HCT116 (cell line): Measurements from ENCODE around the gene FAM13C. TPM values are rescaled to one million over a fixed set of nuclear protein-coding genes. Genes with fewer than 3 reads are reported as not detected.

Source experiments
- ATAC-seq: fragments of 200-7000 bp; cut with Tn5 transposase; 2 replicates; pipeline ENCODE4 v1.9.1; 2020; ENCODE audit warnings: mild to moderate bottlenecking, moderate library complexity
- BruUV-seq: library from RNA; stranded (reverse); fragments of 400-500 nt; replicated peaks from 2 replicates; lab custom pipeline; 2021; lab: Mats Ljungman, UMichigan
- CTCF ChIA-PET: fragments of 300-600 bp; sonication (Branson Sonifier 250); formaldehyde crosslinking; loops from one replicate; lab custom pipeline; 2021; ENCODE audit warnings: antibody characterized with exemption; lab: Charles Lee
- POLR2A ChIA-PET: fragments of 300-600, 350-600 bp; sonication (Branson Sonifier 250); formaldehyde crosslinking; loops from one replicate; lab custom pipeline; 2021; ENCODE audit warnings: antibody characterized with exemption; lab: Charles Lee
- RAD21 ChIA-PET, 2 experiments: fragments of 300-600 bp; sonication (Branson Sonifier 250); formaldehyde crosslinking; loops; one replicate each; lab custom pipeline; 2023; ENCODE audit warnings: low total read pairs in 2 of 2; ENCODE audit not compliant: uncharacterized antibody in 2 of 2, unreplicated experiment in 2 of 2, low non-redundant PET in 1 of 2; lab: Charles Lee
- DNase-seq: peaks from one replicate; pipeline ENCODE4 v3.0.0-alpha.2; 2010; ENCODE audit warnings: low read depth, low spot score
- H2AFZ ChIP-seq: fragments of 200-600 bp; shearing (Covaris generic), sonication (generic); 2 replicates; pipeline ENCODE4 v1.6.1; 2017; ENCODE audit warnings: low read depth, mixed run types, mixed read lengths, antibody characterized with exemption, low read length; ENCODE audit not compliant: poor library complexity, severe bottlenecking
- H3K27ac ChIP-seq: 2 replicates; pipeline ENCODE4 v1.5.1; 2012; ENCODE audit warnings: low read depth, low read length
- H3K27me3 ChIP-seq: fragments of 200-600 bp; sonication (generic); 2 replicates; pipeline ENCODE4 v1.6.1; 2016; ENCODE audit warnings: mixed run types, low read length, mixed read lengths; ENCODE audit not compliant: insufficient read depth
- H3K36me3 ChIP-seq, 2 experiments: fragments of 200-500 bp in 1 of 2; fragments of 200-600 bp in 1 of 2; sonication (Bioruptor generic) in 1 of 2; sonication (generic) in 1 of 2; 2 replicates each; pipeline versions ENCODE4 v1.5.1 to v1.6.1; 2014 to 2016; ENCODE audit warnings: low read length in 2 of 2, inconsistent platforms in 1 of 2, mixed read lengths in 1 of 2, mixed run types in 1 of 2; ENCODE audit not compliant: insufficient read depth in 2 of 2, control insufficient read depth in 1 of 2
- H3K4me1 ChIP-seq, 2 experiments: fragments of 200-600 bp in 1 of 2; sonication (generic) in 1 of 2; 2 replicates each; pipeline versions ENCODE4 v1.5.1 to v1.6.1; 2012 to 2017; ENCODE audit warnings: low read length in 2 of 2, inconsistent platforms in 1 of 2, mild to moderate bottlenecking in 1 of 2, mixed read lengths in 1 of 2, mixed run types in 1 of 2, moderate library complexity in 1 of 2; ENCODE audit not compliant: insufficient read depth in 2 of 2, control insufficient read depth in 1 of 2
- H3K4me2 ChIP-seq: fragments of 200-600 bp; sonication (generic); 2 replicates; pipeline ENCODE4 v1.6.1; 2017; ENCODE audit warnings: mixed run types, low read length, mixed read lengths
- H3K4me3 ChIP-seq, 2 experiments: fragments of 200-600 bp in 1 of 2; sonication (generic) in 1 of 2; replicated peaks in 1 of 2; 2 replicates each; pipeline ENCODE4 v1.5.1; 2011 to 2016; ENCODE audit warnings: low read length in 2 of 2, control low read depth in 1 of 2, low read depth in 1 of 2, mild to moderate bottlenecking in 1 of 2, mixed read lengths in 1 of 2, mixed run types in 1 of 2
- H3K79me2 ChIP-seq: fragments of 200-600 bp; sonication (generic); 2 replicates; pipeline ENCODE4 v1.6.1; 2017; ENCODE audit warnings: mild to moderate bottlenecking, mixed run types, low read length, moderate library complexity, mixed read lengths; ENCODE audit not compliant: insufficient read depth
- H3K9ac ChIP-seq: fragments of 200-600 bp; sonication (generic); 2 replicates; pipeline ENCODE4 v1.6.1; 2016; ENCODE audit warnings: low read length, mixed read lengths
- H3K9me2 ChIP-seq: fragments of 200-600 bp; sonication (generic), shearing (Covaris generic); 2 replicates; pipeline ENCODE4 v1.6.1; 2017; ENCODE audit warnings: mixed run types, mild to moderate bottlenecking, moderate library complexity; ENCODE audit not compliant: insufficient read depth
- H3K9me3 ChIP-seq, 2 experiments: fragments of 200-500 bp in 1 of 2; fragments of 200-600 bp in 1 of 2; sonication (Bioruptor generic) in 1 of 2; sonication (generic) in 1 of 2; 2 replicates each; pipeline ENCODE4 v1.6.1; 2014 to 2017; ENCODE audit warnings: low read length in 2 of 2, mixed read lengths in 2 of 2, inconsistent platforms in 1 of 2, low read depth in 1 of 2, mild to moderate bottlenecking in 1 of 2, mixed run types in 1 of 2, moderate library complexity in 1 of 2; ENCODE audit not compliant: control insufficient read depth in 1 of 2, insufficient read depth in 1 of 2
- H4K20me1 ChIP-seq: fragments of 200-600 bp; sonication (generic), shearing (Covaris generic); 2 replicates; pipeline ENCODE4 v1.6.1; 2017; ENCODE audit warnings: mixed run types, mild to moderate bottlenecking, moderate library complexity; ENCODE audit not compliant: insufficient read depth
- CBX3 ChIP-seq: IDR thresholded peaks from 2 replicates; pipeline ENCODE4 v1.6.1; 2012; ENCODE audit warnings: low read depth
- EGR1 ChIP-seq: IDR thresholded peaks from 2 replicates; pipeline ENCODE4 v1.6.1; 2012; ENCODE audit warnings: low read depth
- ELF1 ChIP-seq: IDR thresholded peaks from 2 replicates; pipeline ENCODE4 v1.6.1; 2012; ENCODE audit warnings: low read depth, borderline replicate concordance
- EZH2phosphoT487 ChIP-seq: fragments of 200-600 bp; IDR thresholded peaks from 2 replicates; pipeline ENCODE4 v1.6.1; 2018; ENCODE audit warnings: antibody characterized with exemption, borderline replicate concordance
- FOSL1 ChIP-seq: IDR thresholded peaks from 2 replicates; pipeline ENCODE4 v1.6.1; 2012; ENCODE audit warnings: low read depth
- JUND ChIP-seq: IDR thresholded peaks from 2 replicates; pipeline ENCODE4 v1.6.1; 2012
- POLR2A ChIP-seq: IDR thresholded peaks from 2 replicates; pipeline ENCODE4 v1.7.0; 2011; ENCODE audit warnings: borderline replicate concordance; ENCODE audit not compliant: insufficient read depth, insufficient read length; ENCODE audit errors: extremely low read depth
- POLR2AphosphoS5 ChIP-seq: IDR thresholded peaks from 2 replicates; pipeline ENCODE4 v1.6.1; 2011; ENCODE audit warnings: mild to moderate bottlenecking, low read depth, low read length, moderate library complexity
- RAD21 ChIP-seq: IDR thresholded peaks from 2 replicates; pipeline ENCODE4 v1.6.1; 2012; ENCODE audit warnings: low read depth, mild to moderate bottlenecking
- SIN3A ChIP-seq: IDR thresholded peaks from 2 replicates; pipeline ENCODE4 v1.6.1; 2012; ENCODE audit warnings: low read depth
- SP1 ChIP-seq: IDR thresholded peaks from 2 replicates; pipeline ENCODE4 v1.6.1; 2012; ENCODE audit warnings: low read depth
- SRF ChIP-seq: IDR thresholded peaks from 2 replicates; pipeline ENCODE4 v1.6.1; 2012; ENCODE audit warnings: low read depth
- TCF7L2 ChIP-seq: IDR thresholded peaks from 2 replicates; pipeline ENCODE4 v1.7.0; 2011; ENCODE audit warnings: borderline replicate concordance, inconsistent platforms; ENCODE audit not compliant: insufficient read depth, insufficient read length; ENCODE audit errors: extremely low read depth
- intact Hi-C: fragments of 100-400 bp; cut with micrococcal nuclease; formaldehyde crosslinking; loops from 2 replicates; pipeline ENCODE4 v1.10.0; 2022
- total RNA-seq: library from RNA; stranded (reverse); gene quantifications from one replicate; pipeline ENCODE4 v1.2.1, GENCODE V29; 2021; ENCODE audit not compliant: unreplicated experiment
- TF ChIP-seq, protein P1 (sequence below), 3 experiments: fragments of 200-600 bp in 1 of 3; sonication (generic) in 1 of 3; IDR thresholded peaks in 2 of 3; conservative IDR thresholded peaks in 1 of 3; 2 replicates each; pipeline ENCODE4 v1.5.1; 2012 to 2017; ENCODE audit warnings: low read depth in 2 of 3, low read length in 2 of 3, antibody characterized with exemption in 1 of 3, borderline replicate concordance in 1 of 3, control low read depth in 1 of 3, mild to moderate bottlenecking in 1 of 3, mixed read lengths in 1 of 3, mixed run types in 1 of 3, moderate library complexity in 1 of 3; ENCODE audit not compliant: insufficient read depth in 1 of 3
- TF ChIP-seq, protein P2 (sequence below): IDR thresholded peaks from 2 replicates; pipeline ENCODE4 v1.6.1; 2012
- TF ChIP-seq, protein P3 (sequence below): IDR thresholded peaks from 2 replicates; pipeline ENCODE4 v1.6.1; 2012; ENCODE audit warnings: low read depth

Gene FAM13C
- total RNA-seq, 1 experiment from 2014 or later = 0.42 TPM

DNA sequence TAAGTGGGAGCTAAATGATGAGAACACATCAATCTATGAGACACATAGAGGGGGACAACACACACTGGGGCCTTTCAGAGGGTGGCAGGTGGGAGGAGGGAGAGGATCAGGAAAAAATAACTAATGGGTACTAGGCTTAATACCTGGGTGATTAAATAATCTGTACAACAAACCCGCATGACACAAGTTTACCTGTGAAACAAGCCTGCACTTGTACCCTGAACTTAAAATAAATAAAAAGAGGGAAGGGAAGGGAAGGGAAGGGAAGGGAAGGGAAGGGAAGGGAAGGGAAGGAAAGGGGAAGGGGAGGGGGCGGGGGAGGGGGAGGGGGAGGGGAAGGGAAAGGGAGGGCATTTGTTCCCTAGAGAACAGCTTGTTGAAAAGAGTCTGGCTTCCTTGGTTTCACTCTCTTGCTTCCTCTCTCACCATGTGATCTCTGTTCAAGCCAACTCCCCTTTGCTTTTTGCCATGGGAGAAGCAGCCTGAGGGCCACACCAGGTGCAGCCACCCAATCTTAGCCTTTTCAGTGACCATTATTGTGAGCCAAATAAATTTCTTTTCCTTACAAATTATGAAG lies 57.7 kb downstream of the FAM13C start:
- TF ChIP-seq SIN3A = no peak
- no peak for TF ChIP-seq TCF7L2
- TF ChIP-seq CBX3 = no peak
- RAD21 ChIA-PET = no interaction called here
- POLR2A ChIA-PET = no interaction called here
- Histone ChIP-seq H3K27ac (no peak overlapping the region), H3K9me2 (no peaks in the 10 kb centered on the region), H3K4me2 (no peak overlapping the region), H2AFZ (no peak overlapping the region), H3K4me3 (no peak overlapping the region), H3K9ac (no peak overlapping the region), H3K9me3 (no peaks in the 10 kb centered on the region), H3K4me1 (no peaks in the 10 kb centered on the region), H3K27me3 (0 out of 2 replicates have a peak, but pooled peaks cover 5% of the 10 kb centered on the region), H3K79me2 (no peaks in the 10 kb centered on the region), H4K20me1 (no peaks in the 10 kb centered on the region), H3K36me3 (no peaks in the 10 kb centered on the region)
- DNase-seq (no peak), ATAC-seq (no peak)
- BruUV-seq = no TSS peak
- CTCF ChIA-PET = no interaction called here
- intact Hi-C loops = no loop called here

DNA sequence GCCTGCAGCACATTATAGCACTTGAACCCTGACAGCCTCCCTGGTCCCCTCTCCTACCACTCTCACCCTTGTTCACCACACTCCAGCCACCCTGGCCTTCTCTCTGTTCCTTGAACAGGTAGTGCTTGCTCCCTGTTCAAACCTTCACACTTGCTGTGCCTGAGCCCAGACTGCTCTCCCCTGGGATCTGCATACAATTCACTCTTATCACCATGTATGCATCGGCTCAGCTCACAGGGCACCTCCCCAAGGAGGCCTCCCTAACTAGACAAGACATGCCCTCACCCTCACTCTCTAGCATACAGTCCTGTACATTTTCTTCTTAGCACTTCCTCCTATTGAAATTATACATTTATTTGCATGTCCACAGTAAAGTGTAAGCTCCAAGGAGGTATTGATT lies 59.3 kb downstream of the FAM13C start:
- no peak overlapping the region for H3K4me2 ChIP-seq
- ChIA-PET POLR2A (no interaction called here), RAD21 (no interaction called here), CTCF (no interaction called here)
- no peak overlapping the region for H3K4me3 ChIP-seq
- H3K9ac ChIP-seq = no peak overlapping the region
- no peak for ATAC-seq
- no peaks in the 10 kb centered on the region for H3K9me3 ChIP-seq
- intact Hi-C loops = no loop called here
- H3K9me2 ChIP-seq = no peaks in the 10 kb centered on the region
- no peaks in the 10 kb centered on the region for H3K4me1 ChIP-seq
- DNase-seq = no peak
- H2AFZ ChIP-seq = no peak overlapping the region
- H4K20me1 ChIP-seq = no peaks in the 10 kb centered on the region
- H3K79me2 ChIP-seq = no peaks in the 10 kb centered on the region
- H3K27ac ChIP-seq = no peak overlapping the region
- no TSS peak for BruUV-seq
- H3K36me3 ChIP-seq = no peaks in the 10 kb centered on the region
- H3K27me3 ChIP-seq = 0 out of 2 replicates have a peak, but pooled peaks cover 5% of the 10 kb centered on the region
- TF ChIP-seq ELF1 (no peak), RAD21 (no peak), FOSL1 (no peak), EZH2phosphoT487 (no peak), POLR2AphosphoS5 (no peak), JUND (no peak), EGR1 (no peak), SP1 (no peak), SRF (no peak), POLR2A (no peak), CBX3 (no peak)
- TF ChIP-seq, protein P1, sequence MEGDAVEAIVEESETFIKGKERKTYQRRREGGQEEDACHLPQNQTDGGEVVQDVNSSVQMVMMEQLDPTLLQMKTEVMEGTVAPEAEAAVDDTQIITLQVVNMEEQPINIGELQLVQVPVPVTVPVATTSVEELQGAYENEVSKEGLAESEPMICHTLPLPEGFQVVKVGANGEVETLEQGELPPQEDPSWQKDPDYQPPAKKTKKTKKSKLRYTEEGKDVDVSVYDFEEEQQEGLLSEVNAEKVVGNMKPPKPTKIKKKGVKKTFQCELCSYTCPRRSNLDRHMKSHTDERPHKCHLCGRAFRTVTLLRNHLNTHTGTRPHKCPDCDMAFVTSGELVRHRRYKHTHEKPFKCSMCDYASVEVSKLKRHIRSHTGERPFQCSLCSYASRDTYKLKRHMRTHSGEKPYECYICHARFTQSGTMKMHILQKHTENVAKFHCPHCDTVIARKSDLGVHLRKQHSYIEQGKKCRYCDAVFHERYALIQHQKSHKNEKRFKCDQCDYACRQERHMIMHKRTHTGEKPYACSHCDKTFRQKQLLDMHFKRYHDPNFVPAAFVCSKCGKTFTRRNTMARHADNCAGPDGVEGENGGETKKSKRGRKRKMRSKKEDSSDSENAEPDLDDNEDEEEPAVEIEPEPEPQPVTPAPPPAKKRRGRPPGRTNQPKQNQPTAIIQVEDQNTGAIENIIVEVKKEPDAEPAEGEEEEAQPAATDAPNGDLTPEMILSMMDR (IDR thresholded peaks at IDR 0.05 in 2 of 3, conservative IDR thresholded peaks at IDR 0.05 in 1 of 3; ENCODE audit: borderline replicate concordance in 1 of 3, insufficient read depth in 1 of 3, low read depth in 2 of 3, low read length in 2 of 3) = no peak
- TF ChIP-seq, protein P2, sequence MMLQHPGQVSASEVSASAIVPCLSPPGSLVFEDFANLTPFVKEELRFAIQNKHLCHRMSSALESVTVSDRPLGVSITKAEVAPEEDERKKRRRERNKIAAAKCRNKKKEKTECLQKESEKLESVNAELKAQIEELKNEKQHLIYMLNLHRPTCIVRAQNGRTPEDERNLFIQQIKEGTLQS = no peak
- TF ChIP-seq, protein P3, sequence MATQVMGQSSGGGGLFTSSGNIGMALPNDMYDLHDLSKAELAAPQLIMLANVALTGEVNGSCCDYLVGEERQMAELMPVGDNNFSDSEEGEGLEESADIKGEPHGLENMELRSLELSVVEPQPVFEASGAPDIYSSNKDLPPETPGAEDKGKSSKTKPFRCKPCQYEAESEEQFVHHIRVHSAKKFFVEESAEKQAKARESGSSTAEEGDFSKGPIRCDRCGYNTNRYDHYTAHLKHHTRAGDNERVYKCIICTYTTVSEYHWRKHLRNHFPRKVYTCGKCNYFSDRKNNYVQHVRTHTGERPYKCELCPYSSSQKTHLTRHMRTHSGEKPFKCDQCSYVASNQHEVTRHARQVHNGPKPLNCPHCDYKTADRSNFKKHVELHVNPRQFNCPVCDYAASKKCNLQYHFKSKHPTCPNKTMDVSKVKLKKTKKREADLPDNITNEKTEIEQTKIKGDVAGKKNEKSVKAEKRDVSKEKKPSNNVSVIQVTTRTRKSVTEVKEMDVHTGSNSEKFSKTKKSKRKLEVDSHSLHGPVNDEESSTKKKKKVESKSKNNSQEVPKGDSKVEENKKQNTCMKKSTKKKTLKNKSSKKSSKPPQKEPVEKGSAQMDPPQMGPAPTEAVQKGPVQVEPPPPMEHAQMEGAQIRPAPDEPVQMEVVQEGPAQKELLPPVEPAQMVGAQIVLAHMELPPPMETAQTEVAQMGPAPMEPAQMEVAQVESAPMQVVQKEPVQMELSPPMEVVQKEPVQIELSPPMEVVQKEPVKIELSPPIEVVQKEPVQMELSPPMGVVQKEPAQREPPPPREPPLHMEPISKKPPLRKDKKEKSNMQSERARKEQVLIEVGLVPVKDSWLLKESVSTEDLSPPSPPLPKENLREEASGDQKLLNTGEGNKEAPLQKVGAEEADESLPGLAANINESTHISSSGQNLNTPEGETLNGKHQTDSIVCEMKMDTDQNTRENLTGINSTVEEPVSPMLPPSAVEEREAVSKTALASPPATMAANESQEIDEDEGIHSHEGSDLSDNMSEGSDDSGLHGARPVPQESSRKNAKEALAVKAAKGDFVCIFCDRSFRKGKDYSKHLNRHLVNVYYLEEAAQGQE = no peak
